HG02678 (cell line): ENCODE data around the gene UBE2E3.
A peak's percentile ranks its signal among the peaks of the same experiment; 100 is the strongest.

Experiments used
- ATAC-seq: cut with Tn5 transposase; IDR thresholded peaks from one replicate; pipeline ENCODE4 v1.9.1; 2021; ENCODE audit warnings: mild to moderate bottlenecking, moderate library complexity; ENCODE audit not compliant: unreplicated experiment

Gene UBE2E3

GRCh38 chr2:180980106-180980942, at the start of gene UBE2E3:
UBE2E3 (plus strand) TSS chr2:180980605; CDS start chr2:180982043, 1,438 bp downstream.
- ATAC-seq, result peak; percentile 78

- ATAC-seq, result no peak
Observed at GRCh38 chr2:180931841-180932240, 48.6 kb upstream of the UBE2E3 start.

- no peak for ATAC-seq
Observed at GRCh38 chr2:180933332-180933731, 47.1 kb upstream of the UBE2E3 start.

- no peak for ATAC-seq
Observed at GRCh38 chr2:180934911-180935310, 45.5 kb upstream of the UBE2E3 start.

GRCh38 chr2:180937480-180937879, 42.9 kb upstream of the UBE2E3 start:
- ATAC-seq, result peak; percentile 84

- peak; percentile 41 for ATAC-seq
Observed at GRCh38 chr2:180938451-180938850, 42.0 kb upstream of the UBE2E3 start.

GRCh38 chr2:180943275-180943674, 37.1 kb upstream of the UBE2E3 start:
- ATAC-seq, result no peak

- ATAC-seq, result no peak
Observed at GRCh38 chr2:180944372-180944771, 36.0 kb upstream of the UBE2E3 start.

GRCh38 chr2:180947208-180947689, 33.2 kb upstream of the UBE2E3 start:
- no peak for ATAC-seq

GRCh38 chr2:180949896-180950295, 30.5 kb upstream of the UBE2E3 start:
- ATAC-seq, result no peak

- ATAC-seq, result no peak
Observed at GRCh38 chr2:180952082-180952481, 28.3 kb upstream of the UBE2E3 start.

GRCh38 chr2:180952731-180953336, 27.6 kb upstream of the UBE2E3 start:
- no peak for ATAC-seq

- no peak for ATAC-seq
Observed at GRCh38 chr2:180953550-180953949, 26.9 kb upstream of the UBE2E3 start.

GRCh38 chr2:180955101-180955500, 25.3 kb upstream of the UBE2E3 start:
- ATAC-seq, result no peak

- ATAC-seq, result no peak
Observed at GRCh38 chr2:180959787-180960186, 20.6 kb upstream of the UBE2E3 start.

GRCh38 chr2:180960982-180961381, 19.4 kb upstream of the UBE2E3 start:
- no peak for ATAC-seq

- ATAC-seq, result no peak
Observed at GRCh38 chr2:180962727-180963314, 17.6 kb upstream of the UBE2E3 start.

GRCh38 chr2:180966378-180966777, 14.0 kb upstream of the UBE2E3 start:
- no peak for ATAC-seq

- ATAC-seq, result no peak
Observed at GRCh38 chr2:180969124-180969523, 11.3 kb upstream of the UBE2E3 start.

- ATAC-seq, result no peak
Observed at GRCh38 chr2:180970016-180970415, 10.4 kb upstream of the UBE2E3 start.

- ATAC-seq, result no peak
Observed at GRCh38 chr2:180971811-180972210, 8.6 kb upstream of the UBE2E3 start.

- no peak for ATAC-seq
Observed at GRCh38 chr2:180975585-180975984, 4.8 kb upstream of the UBE2E3 start.
